Naive B cell (primary cell): Measurements from ENCODE around the gene PHF10. TPM values are rescaled to one million over a fixed set of nuclear protein-coding genes. Genes with fewer than 3 reads are reported as not detected.
"Not testable (repeated sequence)": the region's sequence is repeated elsewhere in the genome, so short reads cannot be mapped to it uniquely, and the experiment has no call there.

Experiments used
- ATAC-seq, 2 donors: fragments of 150-1000 bp; cut with Tn5 transposase; 2 replicates each; pipeline ENCODE4 v1.10.0; 2021; ENCODE audit warnings: low read depth in 2 of 2, mild to moderate bottlenecking in 2 of 2, moderate library complexity in 2 of 2
- DNase-seq: peaks from one replicate; pipeline ENCODE4 v3.0.0; 2022
- H3K27ac Mint-ChIP-seq, 6 donors: one replicate each; pipeline ENCODE4 v1.8.0; 2020 to 2022; ENCODE audit warnings: mild to moderate bottlenecking in 6 of 6, mixed read lengths in 6 of 6, moderate library complexity in 5 of 6, inconsistent platforms in 2 of 6
- H3K27me3 Mint-ChIP-seq, 3 donors: one replicate each; pipeline ENCODE4 v1.8.0; 2021 to 2022; ENCODE audit warnings: mixed read lengths in 3 of 3, mild to moderate bottlenecking in 1 of 3
- H3K36me3 Mint-ChIP-seq, 2 donors: one replicate each; pipeline ENCODE4 v1.8.0; 2020 to 2022; ENCODE audit warnings: mixed read lengths in 2 of 2, inconsistent platforms in 1 of 2, mild to moderate bottlenecking in 1 of 2
- H3K4me1 Mint-ChIP-seq, 3 donors: one replicate each; pipeline ENCODE4 v1.8.0; 2020 to 2022; ENCODE audit warnings: mixed read lengths in 3 of 3, inconsistent platforms in 1 of 3, mild to moderate bottlenecking in 1 of 3, moderate library complexity in 1 of 3
- H3K4me3 Mint-ChIP-seq, 8 donors: one replicate each; pipeline ENCODE4 v1.8.0; 2020 to 2022; ENCODE audit warnings: mild to moderate bottlenecking in 8 of 8, mixed read lengths in 8 of 8, moderate library complexity in 8 of 8, inconsistent platforms in 2 of 8
- H3K9me3 Mint-ChIP-seq, 7 donors: one replicate each; pipeline ENCODE4 v1.8.0; 2020 to 2022; ENCODE audit warnings: mixed read lengths in 7 of 7, mild to moderate bottlenecking in 5 of 7, inconsistent platforms in 2 of 7, moderate library complexity in 1 of 7
- polyA plus RNA-seq, 6 donors: library from polyadenylated mRNA; unstranded; fragments of 300-500 nt; fragmentation: Illumina TruSeq; gene quantifications; one replicate each; pipeline ENCODE4 v1.2.3, GENCODE V29; 2021; ENCODE audit warnings: low read depth in 6 of 6

PHF10 gene
- polyA plus RNA-seq, 6 donors from 2014 or later: 12.9 to 22.9 (median 17.6) TPM

DNA sequence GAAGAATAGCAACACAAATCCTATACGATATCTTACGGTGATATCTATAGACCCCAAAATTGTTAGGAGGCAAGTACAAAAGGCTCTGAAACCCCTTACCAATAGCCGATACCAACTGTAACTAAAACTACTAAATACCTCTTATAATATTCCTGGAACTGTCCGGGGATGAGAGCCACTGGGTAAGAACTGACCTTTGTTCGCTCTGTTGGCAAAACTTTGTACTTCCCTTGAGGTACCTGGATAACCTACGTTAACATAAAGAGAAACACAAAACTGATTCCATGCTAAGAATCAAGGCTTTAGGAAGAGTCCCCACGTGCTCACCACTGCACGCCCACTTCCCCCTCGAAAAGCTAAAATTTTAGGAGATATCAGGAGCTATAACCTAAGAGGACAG lies 9.7 kb downstream of the PHF10 start:
- Mint-ChIP-seq H3K27me3 (no peaks in the 10 kb centered on the region), H3K4me1 (peaks cover 4 to 11% (median 6%) of the 10 kb centered on the region in 3 donors), H3K27ac (no peak overlapping the region), H3K36me3 (peaks cover 3 to 19% of the 10 kb centered on the region in 2 donors), H3K9me3 (no peaks in the 10 kb centered on the region), H3K4me3 (no peak overlapping the region)
- no peak for ATAC-seq
- no peak for DNase-seq

GRCh38 chr6:169714178-169714577 lies 10.1 kb downstream of the PHF10 start:
- Mint-ChIP-seq H3K4me3 (no peak overlapping the region), H3K27ac (peak overlapping the region in 1 of 6 donors; percentile 7), H3K27me3 (no peaks in the 10 kb centered on the region), H3K9me3 (no peaks in the 10 kb centered on the region), H3K36me3 (peaks cover 3 to 20% of the 10 kb centered on the region in 2 donors), H3K4me1 (peaks cover 1 to 11% (median 2%) of the 10 kb centered on the region in 3 donors)
- ATAC-seq (no peak), DNase-seq (no peak)

- Mint-ChIP-seq H3K4me1 (peaks cover 15 to 27% (median 26%) of the 10 kb centered on the region in 3 donors), H3K27me3 (no peaks in the 10 kb centered on the region), H3K27ac (peak overlapping the region in 1 of 6 donors; percentile 90), H3K9me3 (no peaks in the 10 kb centered on the region), H3K4me3 (no peak overlapping the region), H3K36me3 (peaks cover 8 to 10% of the 10 kb centered on the region in 2 donors)
- ATAC-seq (no peak), DNase-seq (no peak)
Measured at GRCh38 chr6:169710009-169710408, 14.3 kb downstream of the PHF10 start.

- Mint-ChIP-seq H3K27ac (no peak overlapping the region), H3K4me1 (peaks cover 18 to 31% (median 29%) of the 10 kb centered on the region in 3 donors), H3K4me3 (no peak overlapping the region), H3K36me3 (peaks cover 7 to 8% of the 10 kb centered on the region in 2 donors), H3K9me3 (no peaks in the 10 kb centered on the region), H3K27me3 (no peaks in the 10 kb centered on the region)
- DNase-seq (no peak), ATAC-seq (no peak)
Measured at GRCh38 chr6:169709293-169709692, 15.0 kb downstream of the PHF10 start.

GRCh38 chr6:169707772-169708171 lies 16.5 kb downstream of the PHF10 start:
- ATAC-seq (no peak), DNase-seq (no peak)
- Mint-ChIP-seq H3K4me3 (no peak overlapping the region), H3K27me3 (no peaks in the 10 kb centered on the region), H3K9me3 (no peaks in the 10 kb centered on the region), H3K27ac (peak overlapping the region in 3 of 6 donors; percentile 21 to 89 (median 81)), H3K36me3 (peaks cover 7% of the 10 kb centered on the region in 2 donors), H3K4me1 (peaks cover 24 to 44% (median 35%) of the 10 kb centered on the region in 3 donors)

DNA sequence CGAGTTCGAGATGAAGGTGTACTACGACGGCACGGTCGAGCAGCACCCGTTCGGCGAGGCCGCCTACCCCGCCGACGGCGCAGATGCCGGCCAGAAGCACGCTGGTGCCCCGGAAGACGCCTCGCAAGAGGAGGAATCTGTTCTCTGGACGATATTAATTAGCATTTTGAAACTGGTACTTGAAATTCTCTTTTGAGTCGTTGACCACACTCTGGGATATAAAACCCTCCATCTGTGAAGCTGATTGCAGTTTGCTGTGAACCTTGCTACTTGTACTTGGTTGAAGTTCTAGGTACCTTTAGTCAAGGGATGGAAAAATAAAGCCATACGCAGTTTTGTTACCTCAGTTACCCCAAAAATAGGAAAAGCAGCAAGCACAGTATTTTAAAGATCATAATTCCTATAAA lies 21.5 kb downstream of the PHF10 start:
- Mint-ChIP-seq H3K27me3 (no peaks in the 10 kb centered on the region), H3K9me3 (no peaks in the 10 kb centered on the region), H3K36me3 (peaks cover 0 to 3% of the 10 kb centered on the region in 2 donors), H3K4me3 (peak overlapping the region; percentile 86 to 99 (median 90)), H3K4me1 (peaks cover 41 to 61% (median 52%) of the 10 kb centered on the region in 3 donors), H3K27ac (peak overlapping the region; percentile 77 to 92 (median 88))
- DNase-seq: no peak
- no peak for ATAC-seq

DNA sequence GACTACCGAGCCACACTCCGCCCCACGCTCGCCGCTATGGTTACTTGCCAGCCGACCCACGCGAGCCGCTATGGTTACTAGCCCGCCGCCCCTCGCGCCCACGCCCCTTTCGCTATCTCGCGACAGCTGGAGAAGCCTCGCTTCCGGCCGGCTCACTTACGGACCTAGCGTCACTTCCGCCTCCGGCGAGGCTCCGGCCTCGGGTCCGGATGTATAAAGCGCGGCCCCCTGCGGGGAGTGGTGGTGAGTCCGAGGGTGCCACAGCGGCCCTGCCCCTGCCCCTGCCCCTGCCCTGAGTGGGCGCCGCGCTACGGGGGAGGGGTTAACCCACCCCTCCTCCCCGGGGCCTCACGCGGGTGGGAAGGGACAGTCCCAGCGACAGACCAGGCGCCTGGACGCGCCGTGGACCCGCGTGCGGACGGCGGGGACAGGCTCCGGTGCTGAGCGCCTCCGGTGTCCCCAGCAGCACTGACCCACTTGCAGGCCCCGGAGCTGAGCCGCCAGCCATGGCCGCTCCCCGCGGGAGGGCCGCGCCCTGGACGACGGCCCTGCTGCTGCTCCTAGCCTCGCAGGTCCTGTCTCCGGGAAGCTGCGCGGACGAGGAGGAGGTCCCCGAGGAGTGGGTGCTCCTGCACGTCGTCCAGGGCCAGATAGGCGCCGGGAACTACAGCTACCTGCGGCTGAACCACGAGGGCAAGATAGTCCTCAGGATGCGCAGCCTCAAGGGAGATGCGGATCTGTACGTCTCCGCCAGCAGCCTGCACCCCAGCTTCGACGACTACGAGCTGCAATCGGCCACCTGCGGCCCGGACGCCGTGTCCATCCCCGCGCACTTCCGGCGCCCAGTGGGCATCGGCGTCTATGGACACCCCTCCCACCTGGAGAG lies 22.1 kb downstream of the PHF10 start, which contains the start of the genes C6orf120 and WDR27:
C6orf120 (plus strand) TSS at position 173 of the 886 bp plus-strand sequence; CDS start at position 507, 334 bp downstream.
WDR27 (minus strand) TSS at position 76 of the 886 bp plus-strand sequence. CDS start 13,024 bp downstream, outside the sequence.
- H3K36me3 Mint-ChIP-seq: no peaks in the 10 kb centered on the region
- H3K4me1 Mint-ChIP-seq: peaks cover 40 to 60% (median 45%) of the 10 kb centered on the region in 3 donors
- H3K27ac Mint-ChIP-seq: peak within 1 kb of the TSS; percentile 90 to 98 (median 96)
- H3K9me3 Mint-ChIP-seq: no peaks in the 10 kb centered on the region
- peak; percentile 97 for DNase-seq
- ATAC-seq: peak; percentile 87 to 89
- H3K27me3 Mint-ChIP-seq: no peaks in the 10 kb centered on the region
- peak within 1 kb of the TSS; percentile 87 to 99 (median 94) for H3K4me3 Mint-ChIP-seq

DNA sequence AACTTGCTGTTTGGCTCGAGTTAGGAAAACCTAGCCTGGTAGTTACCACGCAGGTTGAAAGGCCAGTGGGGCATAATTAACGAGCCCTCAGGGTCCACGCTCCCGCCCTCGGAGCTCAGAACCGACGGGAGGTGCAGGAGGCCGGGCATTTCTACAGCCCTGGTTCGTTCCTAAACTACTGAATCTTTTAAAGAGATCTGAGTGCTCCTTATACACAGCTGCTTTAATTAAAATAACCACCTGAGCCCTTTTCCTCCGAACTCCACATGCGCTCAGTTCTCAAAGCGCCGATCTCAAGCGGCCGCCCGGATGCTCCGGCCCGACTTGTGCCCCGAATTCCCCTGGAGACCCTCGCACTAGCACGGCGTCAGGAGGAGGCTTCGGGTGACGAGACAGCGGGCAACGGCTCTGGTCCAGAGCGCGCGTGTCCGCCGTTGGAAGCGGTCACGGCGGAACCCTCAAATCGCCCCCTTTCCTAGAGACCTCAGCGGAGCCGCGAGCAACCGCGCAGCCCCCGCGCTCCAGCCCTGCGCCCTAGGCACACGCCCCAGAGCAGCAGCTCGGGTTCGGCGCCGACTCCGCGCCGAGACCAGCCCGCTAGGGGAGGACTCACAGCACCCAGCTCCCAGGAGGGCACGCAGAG lies 22.9 kb downstream of the PHF10 start:
- no peaks in the 10 kb centered on the region for H3K27me3 Mint-ChIP-seq
- H3K27ac Mint-ChIP-seq: peak overlapping the region; percentile 90 to 98 (median 96)
- peak overlapping the region; percentile 87 to 99 (median 94) for H3K4me3 Mint-ChIP-seq
- H3K9me3 Mint-ChIP-seq: peaks cover 0 to 2% (median 0%) of the 10 kb centered on the region in 7 donors
- H3K4me1 Mint-ChIP-seq: peaks cover 35 to 52% (median 40%) of the 10 kb centered on the region in 3 donors
- DNase-seq (no peak), ATAC-seq (peak; percentile 4)
- peaks cover 0 to under 1% of the 10 kb centered on the region in 2 donors for H3K36me3 Mint-ChIP-seq

DNA sequence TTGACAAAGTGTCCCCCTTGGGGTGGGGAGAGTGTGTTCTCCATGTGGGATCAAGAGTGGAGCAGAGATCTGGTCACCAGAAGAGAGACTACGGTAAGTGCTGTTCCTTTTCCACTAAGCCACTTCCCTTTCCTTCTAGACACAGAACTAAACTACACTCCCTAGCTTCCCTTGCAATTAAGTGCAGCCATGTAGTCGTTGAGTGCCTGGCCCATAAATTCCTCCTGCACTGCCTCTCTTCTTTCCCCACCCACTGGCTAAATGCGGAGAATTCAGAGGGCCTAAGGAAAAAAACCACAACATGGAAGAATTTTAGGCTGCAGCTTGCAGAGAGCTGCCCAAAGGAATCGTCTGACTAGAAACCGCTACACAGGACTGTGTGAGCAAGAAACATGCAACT lies 24.0 kb downstream of the PHF10 start:
- peaks cover 0 to 10% of the 10 kb centered on the region in 2 donors for H3K36me3 Mint-ChIP-seq
- H3K9me3 Mint-ChIP-seq: peaks cover 0 to 12% (median 6%) of the 10 kb centered on the region in 7 donors
- H3K27ac Mint-ChIP-seq: peak overlapping the region in 2 of 6 donors; percentile 47 to 90
- peaks cover 28 to 45% (median 29%) of the 10 kb centered on the region in 3 donors for H3K4me1 Mint-ChIP-seq
- DNase-seq: no peak
- ATAC-seq: no peak
- H3K4me3 Mint-ChIP-seq: peak overlapping the region in 6 of 8 donors; percentile 19 to 99 (median 77)
- no peaks in the 10 kb centered on the region for H3K27me3 Mint-ChIP-seq

- H3K27ac Mint-ChIP-seq, H3K27me3 Mint-ChIP-seq, ATAC-seq, DNase-seq, H3K4me3 Mint-ChIP-seq: not testable (repeated sequence)
- peaks cover 0 to 18% of the 10 kb centered on the region in 2 donors for H3K36me3 Mint-ChIP-seq
- peaks cover 0 to 19% (median 15%) of the 10 kb centered on the region in 7 donors for H3K9me3 Mint-ChIP-seq
- H3K4me1 Mint-ChIP-seq: peaks cover 15 to 21% (median 20%) of the 10 kb centered on the region in 3 donors
Measured at GRCh38 chr6:169697115-169697514, 27.2 kb downstream of the PHF10 start.

- ATAC-seq (no peak), DNase-seq (no peak)
- Mint-ChIP-seq H3K27me3 (no peaks in the 10 kb centered on the region), H3K4me1 (peaks cover 14 to 27% (median 17%) of the 10 kb centered on the region in 3 donors), H3K4me3 (no peak overlapping the region), H3K27ac (no peak overlapping the region), H3K36me3 (peaks cover 0 to 23% of the 10 kb centered on the region in 2 donors), H3K9me3 (peaks cover 0 to 23% (median 18%) of the 10 kb centered on the region in 7 donors)
Measured at GRCh38 chr6:169695131-169695530, 29.2 kb downstream of the PHF10 start.

DNA sequence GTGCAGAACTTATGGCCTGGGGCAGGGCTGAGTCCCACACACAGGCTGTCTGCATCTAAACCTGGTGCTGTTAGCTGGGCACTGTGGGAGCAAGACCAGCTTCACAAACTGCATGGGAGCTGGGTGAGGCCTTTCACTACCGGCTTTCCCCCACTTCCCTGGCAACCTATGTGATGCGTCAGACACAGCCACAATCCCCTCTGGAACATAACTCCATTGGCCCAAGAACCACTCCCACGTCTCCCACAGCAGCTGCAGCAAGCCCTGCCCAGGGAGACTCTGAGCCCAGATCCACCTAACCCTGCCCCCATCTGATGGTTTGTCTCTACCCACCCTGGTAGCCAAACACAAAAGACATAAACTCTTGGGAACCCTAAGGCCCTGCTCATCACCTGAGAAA lies 31.8 kb downstream of the PHF10 start:
- Mint-ChIP-seq H3K9me3 (peaks cover 0 to 23% (median 18%) of the 10 kb centered on the region in 7 donors), H3K27ac (no peak overlapping the region), H3K36me3 (peaks cover 9 to 32% of the 10 kb centered on the region in 2 donors), H3K4me1 (peaks cover under 1 to 13% (median 6%) of the 10 kb centered on the region in 3 donors), H3K4me3 (no peak overlapping the region), H3K27me3 (no peaks in the 10 kb centered on the region)
- no peak for ATAC-seq
- no peak for DNase-seq

DNA sequence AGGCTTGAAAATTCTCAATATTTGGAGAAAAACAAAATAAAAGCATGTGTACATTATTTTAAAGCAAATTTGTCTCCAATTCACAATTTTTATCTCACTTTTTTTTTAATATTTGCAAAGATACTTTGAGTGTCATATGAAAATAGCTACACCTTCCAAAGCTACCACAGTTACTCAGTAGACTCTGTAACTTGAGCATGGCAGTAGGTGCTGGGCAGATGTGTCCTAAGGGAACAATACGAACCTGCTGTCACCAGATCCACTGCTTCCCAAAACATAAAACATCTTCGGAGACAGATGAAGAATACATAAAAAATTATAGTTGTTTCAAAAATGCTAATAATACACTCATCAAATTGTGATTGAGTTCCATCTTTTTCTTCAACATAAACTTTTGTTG lies 33.0 kb downstream of the PHF10 start:
- ATAC-seq: no peak
- peaks cover 22 to 40% of the 10 kb centered on the region in 2 donors for H3K36me3 Mint-ChIP-seq

More for the DNA sequence above, 33.0 kb downstream of the PHF10 start:
- peaks cover 0 to 13% (median 6%) of the 10 kb centered on the region in 3 donors for H3K4me1 Mint-ChIP-seq
- no peaks in the 10 kb centered on the region for H3K27me3 Mint-ChIP-seq
- H3K4me3 Mint-ChIP-seq: no peak overlapping the region
- H3K27ac Mint-ChIP-seq: no peak overlapping the region
- peaks cover under 1 to 33% (median 24%) of the 10 kb centered on the region in 7 donors for H3K9me3 Mint-ChIP-seq
- DNase-seq: no peak
